SHP77 (cell line): ENCODE data around the gene DYNLL2.
"Not testable (repeated sequence)": the region's sequence is repeated elsewhere in the genome, so short reads cannot be mapped to it uniquely, and the experiment has no call there.

ENCODE experiments used
- DNase-seq, 2 experiments: peaks; one replicate each; lab custom pipeline; 2025; lab: John Stamatoyannopoulos, UW

The DYNLL2 gene

DNA sequence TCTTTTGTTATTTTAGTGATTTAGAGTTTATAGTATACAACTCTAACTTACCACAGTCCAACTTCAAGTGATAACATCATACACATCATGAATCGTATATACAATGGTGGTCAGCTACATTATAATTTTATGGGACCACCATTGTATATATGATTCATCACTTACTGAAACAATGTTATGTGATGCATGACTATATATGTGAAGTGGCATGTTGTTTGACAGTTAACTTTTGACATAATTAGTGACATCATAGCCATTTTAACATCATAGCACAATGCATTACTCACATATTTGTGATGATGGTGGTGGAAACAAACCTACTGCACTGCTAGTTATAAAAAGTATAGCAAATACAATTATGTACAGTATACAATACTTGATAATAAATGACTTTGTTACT is 21.9 kb downstream of the DYNLL2 start:
- DNase-seq = no peak

DNA sequence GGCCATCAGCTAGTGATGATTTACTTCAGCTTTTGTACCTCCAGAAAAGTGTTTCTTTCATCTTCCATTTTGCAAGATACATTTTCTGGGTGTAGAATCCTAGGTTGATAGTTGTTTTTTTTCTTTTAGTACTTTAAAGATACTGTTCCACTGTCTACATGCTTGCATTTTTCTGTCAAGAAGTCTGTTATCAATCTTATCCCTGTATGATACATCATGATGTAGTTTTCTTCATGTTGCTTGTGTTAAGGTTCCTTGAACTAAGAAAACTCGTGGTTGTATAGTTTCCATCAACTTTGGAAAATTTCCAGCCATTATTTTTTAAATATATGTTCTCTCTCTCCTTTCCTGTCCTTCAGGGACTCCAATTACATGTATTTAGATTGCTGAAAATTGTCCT is 24.1 kb downstream of the DYNLL2 start:
- no peak for DNase-seq

DNA sequence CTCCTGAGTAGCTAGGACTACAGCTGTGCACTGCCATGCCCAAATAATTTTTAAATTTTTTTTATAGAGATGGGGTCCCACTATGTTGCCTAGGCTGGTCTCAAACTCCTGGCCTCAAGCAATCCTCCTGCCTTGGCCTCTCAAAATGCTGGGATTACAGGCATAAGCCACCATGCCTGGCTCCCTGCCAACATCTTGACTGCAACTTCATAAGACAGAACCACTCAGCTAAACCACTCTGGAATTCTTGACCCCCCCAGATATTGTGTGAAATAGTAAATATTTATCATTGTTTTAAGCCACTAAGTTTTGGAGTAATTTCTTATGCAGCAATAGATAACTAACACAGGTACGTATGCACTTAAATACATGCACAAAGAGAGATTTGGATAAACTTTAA is 26.0 kb downstream of the DYNLL2 start:
- DNase-seq = no peak

DNA sequence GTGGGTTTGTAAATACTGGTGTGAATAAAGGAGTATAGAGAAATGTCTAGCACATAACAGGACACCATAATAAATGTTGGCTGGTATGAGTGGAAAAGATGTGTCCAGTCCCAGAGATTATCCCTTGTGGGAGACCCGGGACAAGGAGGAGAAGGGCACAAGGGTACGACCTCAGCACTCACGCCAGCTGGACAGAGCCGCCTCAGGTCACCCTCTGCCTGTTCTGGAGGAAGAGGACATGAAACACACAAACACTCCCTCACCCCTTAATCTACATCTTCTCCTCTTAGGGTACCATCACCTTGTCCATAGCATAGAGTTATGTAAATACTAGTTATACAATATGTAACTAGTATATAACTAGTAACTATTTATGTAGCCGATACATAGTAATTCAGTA is 26.8 kb downstream of the DYNLL2 start:
- DNase-seq = no peak

DNA sequence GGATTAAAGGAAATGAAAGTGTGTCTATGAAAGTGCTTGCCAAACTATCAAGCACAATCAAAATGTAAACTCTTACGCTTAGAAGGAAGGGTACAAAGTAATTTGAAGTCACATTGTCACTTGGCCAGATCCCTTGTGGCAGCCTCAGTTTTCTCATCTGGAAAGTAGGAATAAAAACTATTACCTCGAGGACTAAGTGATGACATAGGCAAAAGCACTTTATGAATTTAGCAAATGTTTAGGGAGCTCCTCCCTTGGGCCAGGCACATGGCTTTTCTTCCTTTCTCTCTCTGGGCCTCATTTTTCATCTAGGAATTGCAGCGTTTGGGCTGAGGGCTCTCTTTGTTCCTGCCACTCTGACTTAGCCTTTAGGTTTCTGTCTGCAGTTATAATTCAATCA is 28.5 kb downstream of the DYNLL2 start:
- DNase-seq = no peak

DNA sequence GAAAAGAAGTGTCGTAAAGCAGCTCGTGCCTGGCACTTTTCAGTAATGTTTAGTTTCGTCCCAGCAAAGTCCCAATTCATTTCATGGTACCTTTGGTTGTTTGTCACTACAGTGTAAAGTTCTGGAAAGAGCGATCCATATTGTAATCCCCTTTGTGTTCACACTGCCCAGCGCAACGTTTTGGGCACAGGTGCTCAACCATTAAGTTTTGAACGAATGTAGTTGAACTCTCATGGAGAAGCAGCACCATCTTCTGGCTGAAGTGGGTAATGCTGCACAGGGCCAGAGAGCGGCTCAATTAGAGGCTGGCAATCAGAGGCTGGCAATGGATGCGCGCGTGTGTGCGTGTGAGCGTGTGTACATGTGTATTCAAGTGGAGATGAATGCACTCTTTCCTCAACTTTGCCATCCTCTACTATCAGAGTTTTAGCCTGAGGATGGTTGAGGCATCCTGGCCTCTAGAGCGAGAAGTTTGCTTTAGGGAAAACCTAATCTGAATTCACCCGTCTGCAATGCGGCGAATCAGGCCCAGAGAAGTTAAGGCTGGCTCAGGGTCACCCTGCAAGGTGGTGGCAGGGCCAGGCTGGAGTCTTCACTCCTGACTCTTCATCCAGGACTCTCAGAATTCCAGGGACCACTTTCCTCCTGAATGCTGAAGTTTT is 29.9 kb downstream of the DYNLL2 start:
- DNase-seq = peak; percentile 62 to 78

DNA sequence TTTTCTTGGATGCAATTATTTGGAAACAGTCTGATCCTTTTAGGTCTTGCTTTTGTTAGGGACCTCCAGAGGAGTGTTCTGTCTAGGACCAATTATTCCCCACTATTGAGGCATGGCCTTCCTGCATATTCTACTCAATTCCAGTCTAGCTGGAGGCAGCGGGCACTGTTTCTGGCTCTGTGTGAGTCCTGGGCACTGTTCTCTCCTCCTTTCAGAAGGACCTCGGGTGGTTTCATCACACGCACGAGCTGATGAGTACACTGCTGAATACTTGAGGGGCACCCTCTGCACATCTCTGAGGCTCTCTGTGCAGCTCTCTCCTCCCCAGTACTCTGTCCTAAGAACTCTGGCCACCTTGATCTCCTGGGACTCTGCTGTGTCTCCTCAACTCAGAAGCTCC is 30.7 kb downstream of the DYNLL2 start:
- no peak for DNase-seq

DNA sequence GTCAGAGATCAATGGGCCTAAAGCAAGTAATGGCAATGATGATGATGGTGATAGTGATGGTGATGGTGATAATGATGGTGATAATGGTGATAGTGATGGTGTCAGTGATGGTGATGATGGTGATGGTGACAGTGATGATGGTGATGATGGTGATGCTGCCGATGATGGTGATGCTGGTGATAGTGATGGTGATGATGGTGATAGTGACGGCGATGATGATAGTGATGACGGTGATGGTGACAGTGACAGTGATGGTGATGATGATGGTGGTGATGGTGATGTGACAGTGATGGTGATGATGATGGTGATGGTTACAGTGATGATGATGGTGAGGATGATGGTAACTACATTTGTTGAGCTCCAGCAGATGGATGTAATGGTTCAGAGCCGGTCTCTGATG is 34.2 kb downstream of the DYNLL2 start:
- DNase-seq = no peak

DNA sequence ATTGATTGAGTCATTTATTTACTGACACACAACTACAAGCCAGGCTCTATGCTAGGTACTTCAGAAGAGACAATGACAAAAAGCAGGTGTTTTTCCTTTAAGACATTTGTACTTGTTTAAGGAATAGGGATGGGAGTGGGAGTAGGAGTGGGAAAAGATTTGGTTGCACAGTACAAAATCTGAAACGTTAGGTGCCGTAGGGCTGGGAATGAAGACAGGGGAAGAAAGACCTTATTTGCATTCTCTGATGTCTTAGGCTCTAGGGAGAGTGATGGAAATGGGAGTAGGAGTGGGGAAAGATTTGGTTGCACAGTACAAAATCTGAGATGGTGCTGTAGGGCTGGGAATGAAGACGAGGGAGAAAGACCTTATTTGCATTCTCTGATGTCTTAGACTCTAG is 36.3 kb downstream of the DYNLL2 start:
- DNase-seq = no peak

DNA sequence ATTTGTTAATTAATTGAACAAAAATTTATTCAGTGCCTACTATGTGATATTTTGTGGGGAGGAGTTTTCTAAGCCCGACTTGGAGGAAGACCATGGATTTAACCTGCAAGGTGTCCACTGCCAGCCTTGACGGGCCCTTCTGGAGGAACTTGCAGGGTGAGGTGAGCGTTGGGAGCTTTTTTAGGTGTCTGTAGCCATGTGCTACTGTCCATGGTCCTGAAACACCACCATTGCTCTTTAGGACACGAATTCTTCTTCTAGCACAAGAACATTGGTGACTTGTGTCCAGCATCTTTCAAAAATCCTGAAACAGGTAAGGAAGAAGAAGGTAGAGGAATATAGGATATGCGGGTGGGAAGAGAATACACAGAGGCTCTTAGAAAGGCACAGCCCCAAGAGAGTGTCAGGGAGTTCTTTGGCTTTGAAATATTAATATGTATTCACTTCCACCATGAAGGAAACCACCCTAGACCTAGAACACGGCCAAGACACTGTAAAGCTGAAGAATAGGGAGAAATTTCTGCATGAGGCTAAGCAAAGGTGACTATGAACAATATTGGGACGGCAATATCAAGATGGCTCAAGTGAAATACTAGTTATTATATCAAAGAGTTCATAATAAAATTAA is 37.1 kb downstream of the DYNLL2 start:
- no peak for DNase-seq

DNA sequence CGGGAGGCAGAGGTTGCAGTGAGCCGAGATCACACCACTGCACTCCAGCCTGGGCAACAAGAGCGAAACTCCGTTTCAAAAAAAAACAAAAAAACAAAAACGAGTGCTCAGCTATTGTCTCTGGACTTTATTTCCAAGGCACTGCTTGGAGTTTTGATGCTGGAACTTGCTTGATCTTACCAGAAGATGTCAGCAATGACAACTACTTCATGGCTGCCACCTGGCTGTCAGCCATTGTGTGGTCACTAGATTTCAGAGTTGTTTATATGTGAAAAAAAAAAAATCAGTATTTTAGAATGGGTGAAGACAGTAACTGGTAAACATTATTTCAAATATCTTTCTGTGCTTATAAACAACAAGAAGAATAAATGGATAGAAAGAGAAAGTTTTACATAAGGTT is 38.7 kb downstream of the DYNLL2 start:
- no peak for DNase-seq

DNA sequence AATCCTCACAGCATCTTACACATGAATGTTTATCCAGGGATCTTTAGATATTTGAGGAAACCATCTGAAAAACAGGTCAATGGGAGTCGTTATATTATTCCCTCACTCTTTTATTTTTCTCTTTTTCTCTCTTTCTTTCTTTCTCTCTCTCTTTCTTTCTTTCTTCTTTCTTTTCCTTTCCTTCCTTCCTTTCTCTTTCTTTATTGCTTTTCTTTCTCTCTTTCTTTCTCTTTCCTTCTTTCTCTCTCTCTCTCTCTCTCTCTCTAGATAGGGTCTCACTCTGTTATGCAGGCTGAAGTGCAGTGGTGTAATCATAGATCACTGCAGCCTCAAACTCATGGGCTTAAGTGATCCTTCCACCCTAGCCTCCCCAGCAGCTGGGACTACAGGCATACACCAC is 44.6 kb downstream of the DYNLL2 start:
- DNase-seq = no peak

DNA sequence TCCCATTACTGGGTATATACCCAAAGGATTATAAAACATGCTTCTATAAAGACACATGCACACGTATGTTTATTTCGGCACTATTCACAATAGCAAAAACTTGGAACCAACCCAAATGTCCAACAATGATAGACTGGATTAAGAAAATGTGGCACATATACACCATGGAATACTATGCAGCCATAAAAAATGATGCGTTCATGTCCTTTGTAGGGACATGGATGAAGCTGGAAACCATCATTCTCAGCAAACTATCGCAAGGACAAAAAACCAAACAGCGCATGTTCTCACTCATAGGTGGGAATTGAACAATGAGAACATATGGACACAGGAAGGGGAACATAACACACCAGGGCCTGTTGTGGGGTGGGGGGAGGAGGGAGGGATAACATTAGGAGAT is 49.5 kb downstream of the DYNLL2 start:
- not testable (repeated sequence) for DNase-seq

DNA sequence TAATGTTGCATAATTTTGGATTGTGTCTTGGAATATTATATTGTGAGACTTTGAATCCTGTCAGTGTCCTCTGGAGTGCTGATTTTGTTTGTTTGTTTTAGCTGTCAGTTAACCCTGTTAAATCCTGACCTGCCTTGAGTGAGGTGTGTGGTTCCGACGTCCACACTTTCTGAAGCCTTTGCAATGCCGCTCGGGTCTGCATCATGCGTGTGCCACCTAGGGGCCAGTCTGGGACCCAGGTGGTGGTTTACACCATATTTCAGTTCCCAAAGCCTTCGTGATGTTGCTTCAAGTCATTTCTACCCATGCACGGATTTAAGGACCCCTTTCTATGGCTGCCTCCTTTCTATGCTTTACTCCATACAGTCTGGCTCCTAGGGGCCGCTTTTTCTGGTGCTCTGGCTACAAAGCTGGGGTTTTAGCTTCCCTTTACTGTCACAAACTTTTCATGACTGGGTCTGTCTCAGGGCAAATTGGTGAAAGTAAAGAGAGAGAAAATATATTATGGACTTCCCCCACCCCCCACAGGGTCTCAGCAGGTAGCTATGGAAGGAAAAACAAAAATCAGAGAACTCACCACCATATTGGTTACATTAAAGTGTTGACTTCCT is 53.6 kb downstream of the DYNLL2 start:
- peak; percentile 19 to 34 for DNase-seq

DNA sequence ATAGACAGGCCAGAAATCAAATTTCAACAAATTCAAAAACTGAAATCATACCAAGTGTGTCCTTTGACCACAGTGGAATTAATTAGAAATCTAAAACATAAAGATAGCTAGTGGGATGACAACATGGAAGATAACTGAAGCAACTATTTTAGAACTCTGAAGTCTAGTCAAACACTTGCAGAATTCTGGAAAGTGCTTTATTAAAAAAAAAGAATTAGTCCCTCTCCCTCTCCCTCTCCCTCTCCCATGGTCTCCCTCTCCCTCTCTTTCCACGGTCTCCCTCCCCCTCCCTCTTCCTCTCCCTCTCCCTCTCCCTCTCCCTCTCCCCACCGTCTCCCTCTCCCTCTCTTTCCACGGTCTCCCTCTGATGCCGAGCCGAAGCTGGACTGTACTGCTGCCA is 58.3 kb downstream of the DYNLL2 start:
- no peak for DNase-seq

DNA sequence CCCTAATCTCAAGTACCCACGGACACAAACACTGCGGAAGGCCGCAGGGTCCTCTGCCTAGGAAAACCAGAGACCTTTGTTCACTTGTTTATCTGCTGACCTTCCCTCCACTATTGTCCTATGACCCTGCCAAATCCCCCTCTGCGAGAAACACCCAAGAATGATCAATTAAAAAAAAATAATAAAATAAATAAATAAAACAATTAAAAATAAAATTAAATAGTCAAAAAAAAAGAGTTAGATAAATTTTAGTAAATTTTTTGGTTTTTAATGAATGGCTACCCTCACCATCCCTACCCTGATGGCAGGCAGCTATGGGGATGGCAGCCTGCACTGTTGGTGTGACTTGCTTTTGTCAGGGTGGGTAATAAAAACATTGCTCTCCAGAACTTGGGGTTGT is 60.1 kb downstream of the DYNLL2 start:
- not testable (repeated sequence) for DNase-seq

DNA sequence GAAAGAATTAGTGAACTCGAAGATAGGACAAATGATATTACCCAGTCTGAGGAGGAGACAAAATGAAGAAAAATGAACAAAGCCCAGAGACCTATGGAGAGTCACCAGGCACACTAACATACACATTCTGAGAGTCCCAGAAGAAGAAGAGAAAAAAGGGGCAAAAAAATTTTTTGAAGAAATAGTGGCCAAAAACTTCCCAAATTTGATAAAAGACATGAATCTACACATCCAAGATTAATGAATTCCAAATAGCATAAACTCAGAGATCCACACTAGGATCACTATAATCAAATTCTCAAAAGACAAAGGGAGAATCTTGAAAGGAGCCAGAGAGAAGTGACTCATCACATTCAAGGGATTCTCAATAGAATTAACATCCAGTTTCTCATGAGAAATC is 61.6 kb downstream of the DYNLL2 start:
- no peak for DNase-seq
